Rectal smooth muscle tissue (tissue), 1 donor: ENCODE measurements around the gene REPIN1.
A peak's percentile ranks its signal among the peaks of the same experiment; 100 is the strongest.

Experiments
- H3K27ac ChIP-seq: one replicate; pipeline ENCODE4 v1.7.0; 2013; ENCODE audit warnings: low read depth, low read length, inconsistent platforms
- H3K27me3 ChIP-seq: one replicate; pipeline ENCODE4 v1.7.0; 2013; ENCODE audit warnings: low read length; ENCODE audit not compliant: control insufficient read depth, insufficient read depth
- H3K36me3 ChIP-seq: one replicate; pipeline ENCODE4 v1.7.0; 2013; ENCODE audit warnings: low read length; ENCODE audit not compliant: control insufficient read depth, insufficient read depth
- H3K4me1 ChIP-seq: one replicate; pipeline ENCODE4 v1.7.0; 2013; ENCODE audit warnings: low read length; ENCODE audit not compliant: control insufficient read depth, insufficient read depth
- H3K4me3 ChIP-seq: one replicate; pipeline ENCODE4 v1.7.0; 2013; ENCODE audit warnings: low read length
- H3K9ac ChIP-seq: one replicate; pipeline ENCODE4 v1.7.0; 2013; ENCODE audit warnings: low read length

REPIN1 gene

GRCh38 chr7:150357270-150357669 lies 11.4 kb upstream of the REPIN1 start:
- Histone ChIP-seq H3K36me3 (no peaks in the 10 kb centered on the region), H3K9ac (no peak overlapping the region), H3K4me3 (no peak overlapping the region), H3K4me1 (peaks cover 2% of the 10 kb centered on the region), H3K27ac (no peak overlapping the region), H3K27me3 (no peaks in the 10 kb centered on the region)

- H3K36me3 ChIP-seq = no peaks in the 10 kb centered on the region
- peaks cover 2% of the 10 kb centered on the region for H3K4me1 ChIP-seq
- H3K9ac ChIP-seq = no peak overlapping the region
- H3K27me3 ChIP-seq = no peaks in the 10 kb centered on the region
- H3K4me3 ChIP-seq = no peak overlapping the region
- no peak overlapping the region for H3K27ac ChIP-seq
Measured at GRCh38 chr7:150357771-150358427, 10.7 kb upstream of the REPIN1 start.

GRCh38 chr7:150358433-150358832 lies 10.2 kb upstream of the REPIN1 start:
- no peak overlapping the region for H3K27ac ChIP-seq
- peaks cover 2% of the 10 kb centered on the region for H3K4me1 ChIP-seq

GRCh38 chr7:150358988-150359621 lies 9.5 kb upstream of the REPIN1 start:
- H3K27ac ChIP-seq = no peak overlapping the region
- H3K4me1 ChIP-seq = peaks cover 2% of the 10 kb centered on the region
- H3K36me3 ChIP-seq = no peaks in the 10 kb centered on the region
- H3K9ac ChIP-seq = no peak overlapping the region
- H3K27me3 ChIP-seq = no peaks in the 10 kb centered on the region
- no peak overlapping the region for H3K4me3 ChIP-seq

More at GRCh38 chr7:150358433-150358832, 10.2 kb upstream of the REPIN1 start:
- Histone ChIP-seq H3K36me3 (no peaks in the 10 kb centered on the region), H3K4me3 (no peak overlapping the region), H3K27me3 (no peaks in the 10 kb centered on the region), H3K9ac (no peak overlapping the region)

- H3K27me3 ChIP-seq = no peaks in the 10 kb centered on the region
- no peak overlapping the region for H3K9ac ChIP-seq
- H3K4me1 ChIP-seq = peaks cover 1% of the 10 kb centered on the region
- no peak overlapping the region for H3K4me3 ChIP-seq
- H3K36me3 ChIP-seq = no peaks in the 10 kb centered on the region
- H3K27ac ChIP-seq = no peak overlapping the region
Measured at GRCh38 chr7:150359622-150360362, 8.8 kb upstream of the REPIN1 start.

GRCh38 chr7:150360363-150361058 lies 8.1 kb upstream of the REPIN1 start:
- no peaks in the 10 kb centered on the region for H3K27me3 ChIP-seq
- H3K4me1 ChIP-seq = no peaks in the 10 kb centered on the region
- no peak overlapping the region for H3K27ac ChIP-seq
- H3K9ac ChIP-seq = no peak overlapping the region
- H3K36me3 ChIP-seq = no peaks in the 10 kb centered on the region
- no peak overlapping the region for H3K4me3 ChIP-seq

GRCh38 chr7:150361402-150361801 lies 7.2 kb upstream of the REPIN1 start:
- Histone ChIP-seq H3K4me3 (no peak overlapping the region), H3K36me3 (no peaks in the 10 kb centered on the region), H3K27me3 (no peaks in the 10 kb centered on the region), H3K4me1 (no peaks in the 10 kb centered on the region), H3K27ac (peak overlapping the region; percentile 48), H3K9ac (no peak overlapping the region)

- Histone ChIP-seq H3K27ac (peak overlapping the region; percentile 48), H3K36me3 (no peaks in the 10 kb centered on the region), H3K4me3 (no peak overlapping the region), H3K9ac (no peak overlapping the region), H3K4me1 (no peaks in the 10 kb centered on the region), H3K27me3 (no peaks in the 10 kb centered on the region)
Measured at GRCh38 chr7:150361807-150362621, 6.6 kb upstream of the REPIN1 start.

- H3K4me1 ChIP-seq = no peaks in the 10 kb centered on the region
- no peak overlapping the region for H3K9ac ChIP-seq
- no peaks in the 10 kb centered on the region for H3K36me3 ChIP-seq
- H3K4me3 ChIP-seq = no peak overlapping the region
- no peaks in the 10 kb centered on the region for H3K27me3 ChIP-seq
- no peak overlapping the region for H3K27ac ChIP-seq
Measured at GRCh38 chr7:150363370-150363769, 5.3 kb upstream of the REPIN1 start.

- Histone ChIP-seq H3K27ac (no peak overlapping the region), H3K36me3 (no peaks in the 10 kb centered on the region), H3K9ac (no peak overlapping the region), H3K4me3 (no peak overlapping the region), H3K27me3 (no peaks in the 10 kb centered on the region), H3K4me1 (no peaks in the 10 kb centered on the region)
Measured at GRCh38 chr7:150363872-150364271, 4.8 kb upstream of the REPIN1 start.

- Histone ChIP-seq H3K27me3 (no peaks in the 10 kb centered on the region), H3K4me1 (peaks cover 9% of the 10 kb centered on the region), H3K4me3 (no peak overlapping the region), H3K9ac (no peak overlapping the region), H3K27ac (no peak overlapping the region), H3K36me3 (no peaks in the 10 kb centered on the region)
Measured at GRCh38 chr7:150365194-150365593, 3.4 kb upstream of the REPIN1 start.
